HEK293 (cell line): ENCODE data around the gene BIK.

ENCODE experiments used
- CTCF ChIA-PET: fragments of 350-600 bp; formaldehyde crosslinking; extraction: SDS; loops from one replicate; lab custom pipeline; 2021; ENCODE audit warnings: antibody characterized with exemption; lab: Yijun Ruan, JAX
- POLR2A ChIA-PET: fragments of 300-600 bp; formaldehyde crosslinking; extraction: SDS; loops from one replicate; lab custom pipeline; 2020; ENCODE audit warnings: antibody characterized with exemption, inconsistent platforms; lab: Yijun Ruan, JAX
- H3K27ac ChIP-seq: fragments of 200-500 bp; sonication (Bioruptor generic); 2 replicates; pipeline ENCODE4 v1.5.1; 2014; ENCODE audit warnings: low read depth, low read length, control low read depth, inconsistent platforms; ENCODE audit errors: extremely low read depth
- H3K36me3 ChIP-seq, 2 experiments: fragments of 200-500 bp in 1 of 2; sonication (Bioruptor generic) in 1 of 2; 1 replicate in 1 of 2; 2 replicates in 1 of 2; pipeline ENCODE4 v1.5.1; 2014 to 2017; ENCODE audit warnings: inconsistent platforms in 2 of 2, low read length in 2 of 2; ENCODE audit not compliant: control insufficient read depth in 2 of 2, insufficient read depth in 1 of 2
- H3K4me1 ChIP-seq: fragments of 200-500 bp; sonication (Bioruptor generic); 2 replicates; pipeline ENCODE4 v1.5.1; 2014; ENCODE audit warnings: mild to moderate bottlenecking, low read length, inconsistent platforms; ENCODE audit not compliant: control insufficient read depth, insufficient read depth
- H3K4me3 ChIP-seq: 2 replicates; pipeline ENCODE4 v1.5.1; 2011; ENCODE audit warnings: low read depth, mild to moderate bottlenecking, control low read depth, low read length, moderate library complexity
- H3K9me3 ChIP-seq: fragments of 200-500 bp; sonication (Bioruptor generic); 2 replicates; pipeline ENCODE4 v1.5.1; 2014; ENCODE audit warnings: low read depth, low read length, inconsistent platforms; ENCODE audit not compliant: control insufficient read depth, insufficient read depth
- GLI4 ChIP-seq: fragments of 450-650 bp; formaldehyde crosslinking; IDR thresholded peaks from 2 replicates; pipeline ENCODE4 v1.5.1; 2016; ENCODE audit warnings: missing biosample characterization, missing genetic modification characterization
- KLF8 ChIP-seq: fragments of 450-650 bp; formaldehyde crosslinking; IDR thresholded peaks from 2 replicates; pipeline ENCODE4 v1.5.1; 2016; ENCODE audit warnings: missing biosample characterization, missing genetic modification characterization
- MEIS1 ChIP-seq: sonication (generic); formaldehyde crosslinking; IDR thresholded peaks from 2 replicates; pipeline ENCODE4 v1.8.1; 2022; ENCODE audit warnings: missing genetic modification reagents, mild to moderate bottlenecking, borderline replicate concordance
- SP3 ChIP-seq: fragments of 450-650 bp; formaldehyde crosslinking; IDR thresholded peaks from 2 replicates; pipeline ENCODE4 v1.5.1; 2016; ENCODE audit warnings: missing biosample characterization, missing genetic modification characterization
- YY1 ChIP-seq: fragments of 450-650 bp; formaldehyde crosslinking; IDR thresholded peaks from 2 replicates; pipeline ENCODE4 v1.5.1; 2018; ENCODE audit warnings: missing biosample characterization, missing genetic modification characterization
- ZBTB48 ChIP-seq: fragments of 450-650 bp; formaldehyde crosslinking; IDR thresholded peaks from 2 replicates; pipeline ENCODE4 v1.5.1; 2016; ENCODE audit warnings: missing biosample characterization, missing genetic modification characterization
- ZNF16 ChIP-seq: fragments of 450-650 bp; formaldehyde crosslinking; IDR thresholded peaks from 2 replicates; pipeline ENCODE4 v1.5.1; 2016; ENCODE audit warnings: low read depth, missing biosample characterization, missing genetic modification characterization
- ZNF24 ChIP-seq: fragments of 450-650 bp; formaldehyde crosslinking; IDR thresholded peaks from 2 replicates; pipeline ENCODE4 v1.5.1; 2016; ENCODE audit warnings: missing biosample characterization, missing genetic modification characterization
- ZNF302 ChIP-seq: fragments of 450-650 bp; formaldehyde crosslinking; IDR thresholded peaks from 2 replicates; pipeline ENCODE4 v1.5.1; 2016; ENCODE audit warnings: missing biosample characterization, missing genetic modification characterization, low read depth
- ZNF311 ChIP-seq: fragments of 450-650 bp; formaldehyde crosslinking; IDR thresholded peaks from 2 replicates; pipeline ENCODE4 v1.5.1; 2017; ENCODE audit warnings: missing biosample characterization, missing genetic modification characterization, borderline replicate concordance
- ZNF362 ChIP-seq: fragments of 450-650 bp; formaldehyde crosslinking; IDR thresholded peaks from 2 replicates; pipeline ENCODE4 v1.5.1; 2016; ENCODE audit warnings: missing biosample characterization, missing genetic modification characterization
- ZNF398 ChIP-seq: fragments of 450-650 bp; formaldehyde crosslinking; IDR thresholded peaks from 2 replicates; pipeline ENCODE4 v1.5.1; 2017; ENCODE audit warnings: missing biosample characterization, missing genetic modification characterization
- ZNF521 ChIP-seq: fragments of 450-650 bp; formaldehyde crosslinking; IDR thresholded peaks from 2 replicates; pipeline ENCODE4 v1.5.1; 2017; ENCODE audit warnings: missing biosample characterization, mild to moderate bottlenecking, missing genetic modification characterization
- ZNF629 ChIP-seq: fragments of 450-650 bp; formaldehyde crosslinking; IDR thresholded peaks from 2 replicates; pipeline ENCODE4 v1.5.1; 2017; ENCODE audit warnings: missing biosample characterization, missing genetic modification characterization
- ZNF670 ChIP-seq: fragments of 450-650 bp; formaldehyde crosslinking; IDR thresholded peaks from 2 replicates; pipeline ENCODE4 v1.5.1; 2016; ENCODE audit warnings: missing biosample characterization, missing genetic modification characterization, low read depth
- ZNF768 ChIP-seq: fragments of 450-650 bp; formaldehyde crosslinking; IDR thresholded peaks from 2 replicates; pipeline ENCODE4 v1.5.1; 2018; ENCODE audit warnings: missing biosample characterization, mild to moderate bottlenecking, missing genetic modification characterization
- ZSCAN16 ChIP-seq: fragments of 450-650 bp; formaldehyde crosslinking; IDR thresholded peaks from 2 replicates; pipeline ENCODE4 v1.5.1; 2016; ENCODE audit warnings: missing biosample characterization, missing genetic modification characterization
- ZSCAN18 ChIP-seq: fragments of 450-650 bp; formaldehyde crosslinking; IDR thresholded peaks from 2 replicates; pipeline ENCODE4 v1.5.1; 2016; ENCODE audit warnings: missing biosample characterization, missing genetic modification characterization
- TF ChIP-seq, protein P1 (sequence below): fragments of 450-650 bp; formaldehyde crosslinking; IDR thresholded peaks from 2 replicates; pipeline ENCODE4 v1.5.0; 2017; ENCODE audit warnings: missing biosample characterization, missing genetic modification characterization, borderline replicate concordance
- TF ChIP-seq, protein P2 (sequence below): fragments of 450-650 bp; formaldehyde crosslinking; IDR thresholded peaks from 2 replicates; pipeline ENCODE4 v1.5.1; 2016; ENCODE audit warnings: missing biosample characterization, missing genetic modification characterization

The BIK gene

DNA sequence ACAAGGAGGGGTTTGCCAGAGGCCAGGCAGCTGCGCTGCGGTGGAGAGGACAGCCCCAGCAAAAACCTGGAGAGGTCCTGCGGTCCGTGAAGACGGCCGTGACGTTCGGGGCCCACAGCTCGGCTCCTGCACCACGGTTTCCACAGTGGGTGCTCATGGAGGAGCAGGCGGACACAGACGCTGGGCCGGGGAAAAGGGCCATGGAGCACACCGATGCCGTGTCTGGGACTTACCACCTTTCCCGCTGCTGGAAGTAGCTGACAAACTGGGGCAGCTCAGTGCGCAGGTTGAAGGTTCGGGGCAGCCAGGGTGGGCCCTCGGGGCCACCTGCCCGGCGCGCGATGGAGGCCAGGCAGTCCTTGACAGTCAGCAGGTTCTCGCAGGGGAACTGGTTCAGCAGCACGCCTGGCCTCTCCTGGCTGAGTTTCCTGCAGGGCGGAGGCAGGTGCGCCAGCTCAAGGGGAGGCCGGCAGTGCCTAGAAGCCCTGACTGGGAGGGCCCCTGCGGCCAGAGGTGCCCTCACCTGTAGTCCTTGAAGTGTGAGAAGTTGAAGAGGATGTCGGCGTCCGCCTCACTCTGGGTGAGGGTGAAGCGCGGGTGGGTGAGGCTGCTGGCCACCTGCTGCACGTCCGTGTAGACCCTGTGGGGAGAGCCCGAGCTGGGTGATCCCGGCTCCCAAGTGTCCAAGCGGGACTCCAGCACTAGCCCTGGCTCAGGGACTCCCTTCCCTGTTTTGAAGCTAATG, 63.6 kb downstream of the BIK start:
- ChIA-PET CTCF (interaction anchor here (0.5 kb wide), 1 partner anchor 83 kb away, joined by 3 read pairs; no protein-coding TSS in a partner anchor), POLR2A (no interaction called here)
- H3K4me1 ChIP-seq = no peaks in the 10 kb centered on the region
- H3K36me3 ChIP-seq = peaks cover 35 to 90% of the 10 kb centered on the region in 2 experiments; a peak in 2 of 3 replicates
- no peaks in the 10 kb centered on the region for H3K9me3 ChIP-seq
- H3K4me3 ChIP-seq = no peak overlapping the region
- TF ChIP-seq ZNF311 (tag by site-specific recombination) (no peak), ZNF398 (tag by site-specific recombination) (no peak), ZNF302 (tag by site-specific recombination) (no peak), ZNF768 (no peak), ZSCAN16 (no peak), KLF8 (tag by site-specific recombination) (no peak), ZNF629 (tag by site-specific recombination) (no peak), ZNF670 (tag by site-specific recombination) (no peak), GLI4 (tag by site-specific recombination) (no peak), MEIS1 (CRISPR knock-in tag) (no peak), ZNF24 (tag by site-specific recombination) (no peak), ZNF362 (tag by site-specific recombination) (no peak), ZSCAN18 (tag by site-specific recombination) (no peak), ZNF16 (tag by site-specific recombination) (no peak), ZBTB48 (tag by site-specific recombination) (no peak), SP3 (tag by site-specific recombination) (no peak), ZNF521 (tag by site-specific recombination) (no peak), YY1 (tag by site-specific recombination) (no peak)
- TF ChIP-seq, protein P1, sequence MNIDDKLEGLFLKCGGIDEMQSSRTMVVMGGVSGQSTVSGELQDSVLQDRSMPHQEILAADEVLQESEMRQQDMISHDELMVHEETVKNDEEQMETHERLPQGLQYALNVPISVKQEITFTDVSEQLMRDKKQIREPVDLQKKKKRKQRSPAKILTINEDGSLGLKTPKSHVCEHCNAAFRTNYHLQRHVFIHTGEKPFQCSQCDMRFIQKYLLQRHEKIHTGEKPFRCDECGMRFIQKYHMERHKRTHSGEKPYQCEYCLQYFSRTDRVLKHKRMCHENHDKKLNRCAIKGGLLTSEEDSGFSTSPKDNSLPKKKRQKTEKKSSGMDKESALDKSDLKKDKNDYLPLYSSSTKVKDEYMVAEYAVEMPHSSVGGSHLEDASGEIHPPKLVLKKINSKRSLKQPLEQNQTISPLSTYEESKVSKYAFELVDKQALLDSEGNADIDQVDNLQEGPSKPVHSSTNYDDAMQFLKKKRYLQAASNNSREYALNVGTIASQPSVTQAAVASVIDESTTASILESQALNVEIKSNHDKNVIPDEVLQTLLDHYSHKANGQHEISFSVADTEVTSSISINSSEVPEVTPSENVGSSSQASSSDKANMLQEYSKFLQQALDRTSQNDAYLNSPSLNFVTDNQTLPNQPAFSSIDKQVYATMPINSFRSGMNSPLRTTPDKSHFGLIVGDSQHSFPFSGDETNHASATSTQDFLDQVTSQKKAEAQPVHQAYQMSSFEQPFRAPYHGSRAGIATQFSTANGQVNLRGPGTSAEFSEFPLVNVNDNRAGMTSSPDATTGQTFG (tag by site-specific recombination) = no peak
- TF ChIP-seq, protein P2, sequence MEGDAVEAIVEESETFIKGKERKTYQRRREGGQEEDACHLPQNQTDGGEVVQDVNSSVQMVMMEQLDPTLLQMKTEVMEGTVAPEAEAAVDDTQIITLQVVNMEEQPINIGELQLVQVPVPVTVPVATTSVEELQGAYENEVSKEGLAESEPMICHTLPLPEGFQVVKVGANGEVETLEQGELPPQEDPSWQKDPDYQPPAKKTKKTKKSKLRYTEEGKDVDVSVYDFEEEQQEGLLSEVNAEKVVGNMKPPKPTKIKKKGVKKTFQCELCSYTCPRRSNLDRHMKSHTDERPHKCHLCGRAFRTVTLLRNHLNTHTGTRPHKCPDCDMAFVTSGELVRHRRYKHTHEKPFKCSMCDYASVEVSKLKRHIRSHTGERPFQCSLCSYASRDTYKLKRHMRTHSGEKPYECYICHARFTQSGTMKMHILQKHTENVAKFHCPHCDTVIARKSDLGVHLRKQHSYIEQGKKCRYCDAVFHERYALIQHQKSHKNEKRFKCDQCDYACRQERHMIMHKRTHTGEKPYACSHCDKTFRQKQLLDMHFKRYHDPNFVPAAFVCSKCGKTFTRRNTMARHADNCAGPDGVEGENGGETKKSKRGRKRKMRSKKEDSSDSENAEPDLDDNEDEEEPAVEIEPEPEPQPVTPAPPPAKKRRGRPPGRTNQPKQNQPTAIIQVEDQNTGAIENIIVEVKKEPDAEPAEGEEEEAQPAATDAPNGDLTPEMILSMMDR (tag by site-specific recombination) = no peak
- no peak overlapping the region for H3K27ac ChIP-seq
